Measurements from ENCODE around the gene ZBTB40. TPM values are rescaled to one million over a fixed set of nuclear protein-coding genes. Genes with fewer than 3 reads are reported as not detected.

Gene ZBTB40
- total RNA-seq, 1 experiment from 2014 or later: 20.4 TPM

GRCh38 chr1:22575532-22576149 lies 124.0 kb downstream of the ZBTB40 start:
- no peaks in the 10 kb centered on the region; the same call in 1 of the 2 replicates for H3K27me3 ChIP-seq (replicated peaks; ENCODE audit: control insufficient read depth, insufficient read depth, low read length)
- TF ChIP-seq, protein P1, sequence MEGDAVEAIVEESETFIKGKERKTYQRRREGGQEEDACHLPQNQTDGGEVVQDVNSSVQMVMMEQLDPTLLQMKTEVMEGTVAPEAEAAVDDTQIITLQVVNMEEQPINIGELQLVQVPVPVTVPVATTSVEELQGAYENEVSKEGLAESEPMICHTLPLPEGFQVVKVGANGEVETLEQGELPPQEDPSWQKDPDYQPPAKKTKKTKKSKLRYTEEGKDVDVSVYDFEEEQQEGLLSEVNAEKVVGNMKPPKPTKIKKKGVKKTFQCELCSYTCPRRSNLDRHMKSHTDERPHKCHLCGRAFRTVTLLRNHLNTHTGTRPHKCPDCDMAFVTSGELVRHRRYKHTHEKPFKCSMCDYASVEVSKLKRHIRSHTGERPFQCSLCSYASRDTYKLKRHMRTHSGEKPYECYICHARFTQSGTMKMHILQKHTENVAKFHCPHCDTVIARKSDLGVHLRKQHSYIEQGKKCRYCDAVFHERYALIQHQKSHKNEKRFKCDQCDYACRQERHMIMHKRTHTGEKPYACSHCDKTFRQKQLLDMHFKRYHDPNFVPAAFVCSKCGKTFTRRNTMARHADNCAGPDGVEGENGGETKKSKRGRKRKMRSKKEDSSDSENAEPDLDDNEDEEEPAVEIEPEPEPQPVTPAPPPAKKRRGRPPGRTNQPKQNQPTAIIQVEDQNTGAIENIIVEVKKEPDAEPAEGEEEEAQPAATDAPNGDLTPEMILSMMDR (IDR thresholded peaks at IDR 0.05; ENCODE audit: insufficient read depth in 1 of 2, low read depth in 1 of 2, low read length in 1 of 2, severe bottlenecking in 1 of 2, unreplicated experiment in 1 of 2): no peak
- H3K27ac Mint-ChIP-seq (ENCODE audit: unreplicated experiment): no peak overlapping the region
- H3K4me1 ChIP-seq: no peaks in the 10 kb centered on the region
- intact Hi-C loops (cut with micrococcal nuclease; ENCODE audit: unreplicated experiment): loop anchor here (1.0 kb wide), 1 partner anchor 16 kb away; no protein-coding TSS in a partner anchor
- H3K4me3 ChIP-seq (ENCODE audit: low read depth, low read length): no peak overlapping the region
- no peak for DNase-seq
- H3K4me3 Mint-ChIP-seq (ENCODE audit: unreplicated experiment): no peak overlapping the region
- H3K9me3 Mint-ChIP-seq (ENCODE audit: unreplicated experiment): peaks cover 12% of the 10 kb centered on the region
- no peaks in the 10 kb centered on the region for H3K4me1 Mint-ChIP-seq (ENCODE audit: low read depth, unreplicated experiment)
- H3K36me3 Mint-ChIP-seq (ENCODE audit: insufficient read depth, unreplicated experiment): peaks cover 7% of the 10 kb centered on the region
- peaks cover 8% of the 10 kb centered on the region for H3K27me3 Mint-ChIP-seq (ENCODE audit: insufficient read depth, unreplicated experiment)
- CTCF ChIA-PET: no interaction called here
- BruUV-seq (replicated peaks): no TSS peak
- POLR2A ChIA-PET: no interaction called here
- peaks cover 9% of the 10 kb centered on the region; the same call in 1 of the 2 replicates for H3K9me3 ChIP-seq
- no peaks in the 10 kb centered on the region for H3K36me3 ChIP-seq (ENCODE audit: control insufficient read depth, insufficient read depth, low read length)

DNA sequence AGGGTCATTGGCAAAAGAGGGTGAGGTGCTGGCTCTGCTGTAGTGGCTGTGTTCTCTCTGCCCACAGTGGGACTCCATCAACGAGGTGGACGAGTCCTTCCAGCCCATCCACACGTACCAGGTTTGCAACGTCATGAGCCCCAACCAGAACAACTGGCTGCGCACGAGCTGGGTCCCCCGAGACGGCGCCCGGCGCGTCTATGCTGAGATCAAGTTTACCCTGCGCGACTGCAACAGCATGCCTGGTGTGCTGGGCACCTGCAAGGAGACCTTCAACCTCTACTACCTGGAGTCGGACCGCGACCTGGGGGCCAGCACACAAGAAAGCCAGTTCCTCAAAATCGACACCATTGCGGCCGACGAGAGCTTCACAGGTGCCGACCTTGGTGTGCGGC lies 124.5 kb downstream of the ZBTB40 start:
- no peak overlapping the region for H3K4me3 Mint-ChIP-seq (ENCODE audit: unreplicated experiment)
- ChIA-PET CTCF (no interaction called here), POLR2A (no interaction called here)
- BruUV-seq (replicated peaks): no TSS peak
- Histone ChIP-seq H3K27me3 (replicated peaks; ENCODE audit: control insufficient read depth, insufficient read depth, low read length) (no peaks in the 10 kb centered on the region; the same call in 1 of the 2 replicates), H3K4me1 (no peaks in the 10 kb centered on the region), H3K9me3 (peaks cover 9% of the 10 kb centered on the region; the same call in 1 of the 2 replicates), H3K4me3 (ENCODE audit: low read depth, low read length) (no peak overlapping the region), H3K36me3 (ENCODE audit: control insufficient read depth, insufficient read depth, low read length) (no peaks in the 10 kb centered on the region)
- no peak for DNase-seq
- peaks cover 12% of the 10 kb centered on the region for H3K9me3 Mint-ChIP-seq (ENCODE audit: unreplicated experiment)
- intact Hi-C loops (cut with micrococcal nuclease; ENCODE audit: unreplicated experiment): loop anchor here (1.0 kb wide), 1 partner anchor 17 kb away; no protein-coding TSS in a partner anchor
- no peak overlapping the region for H3K27ac Mint-ChIP-seq (ENCODE audit: unreplicated experiment)
- peaks cover 8% of the 10 kb centered on the region for H3K27me3 Mint-ChIP-seq (ENCODE audit: insufficient read depth, unreplicated experiment)
- peaks cover 7% of the 10 kb centered on the region for H3K36me3 Mint-ChIP-seq (ENCODE audit: insufficient read depth, unreplicated experiment)
- H3K4me1 Mint-ChIP-seq (ENCODE audit: low read depth, unreplicated experiment): no peaks in the 10 kb centered on the region
- TF ChIP-seq, protein P1 (IDR thresholded peaks at IDR 0.05; ENCODE audit: insufficient read depth in 1 of 2, low read depth in 1 of 2, low read length in 1 of 2, severe bottlenecking in 1 of 2, unreplicated experiment in 1 of 2): no peak

DNA sequence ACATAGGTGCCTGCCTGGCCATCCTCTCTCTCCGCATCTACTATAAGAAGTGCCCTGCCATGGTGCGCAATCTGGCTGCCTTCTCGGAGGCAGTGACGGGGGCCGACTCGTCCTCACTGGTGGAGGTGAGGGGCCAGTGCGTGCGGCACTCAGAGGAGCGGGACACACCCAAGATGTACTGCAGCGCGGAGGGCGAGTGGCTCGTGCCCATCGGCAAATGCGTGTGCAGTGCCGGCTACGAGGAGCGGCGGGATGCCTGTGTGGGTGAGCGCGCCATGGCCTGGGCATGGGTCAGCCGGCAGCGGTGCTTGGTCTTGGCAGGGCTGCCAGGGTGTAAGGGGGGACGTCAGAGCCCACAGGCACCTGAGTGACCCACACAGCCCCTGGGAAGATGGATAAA lies 125.0 kb downstream of the ZBTB40 start:
- ChIA-PET POLR2A (no interaction called here), CTCF (no interaction called here)
- Histone ChIP-seq H3K27me3 (replicated peaks; ENCODE audit: control insufficient read depth, insufficient read depth, low read length) (no peaks in the 10 kb centered on the region; the same call in 1 of the 2 replicates), H3K4me1 (no peaks in the 10 kb centered on the region), H3K36me3 (ENCODE audit: control insufficient read depth, insufficient read depth, low read length) (no peaks in the 10 kb centered on the region), H3K4me3 (ENCODE audit: low read depth, low read length) (no peak overlapping the region), H3K9me3 (peaks cover 9% of the 10 kb centered on the region; the same call in 1 of the 2 replicates)
- intact Hi-C loops (cut with micrococcal nuclease; ENCODE audit: unreplicated experiment): loop anchor here (1.0 kb wide), 1 partner anchor 17 kb away; no protein-coding TSS in a partner anchor
- Mint-ChIP-seq H3K4me3 (ENCODE audit: unreplicated experiment) (no peak overlapping the region), H3K27me3 (ENCODE audit: insufficient read depth, unreplicated experiment) (peaks cover 8% of the 10 kb centered on the region), H3K36me3 (ENCODE audit: insufficient read depth, unreplicated experiment) (peaks cover 7% of the 10 kb centered on the region), H3K4me1 (ENCODE audit: low read depth, unreplicated experiment) (no peaks in the 10 kb centered on the region), H3K27ac (ENCODE audit: unreplicated experiment) (no peak overlapping the region), H3K9me3 (ENCODE audit: unreplicated experiment) (peaks cover 12% of the 10 kb centered on the region)
- no TSS peak for BruUV-seq (replicated peaks)
- no peak for DNase-seq
- TF ChIP-seq, protein P1 (IDR thresholded peaks at IDR 0.05; ENCODE audit: insufficient read depth in 1 of 2, low read depth in 1 of 2, low read length in 1 of 2, severe bottlenecking in 1 of 2, unreplicated experiment in 1 of 2): no peak
